SJCRH30 (cell line): ENCODE measurements around the gene ADAM29. TPM values are rescaled to one million over a fixed set of nuclear protein-coding genes. Genes with fewer than 3 reads are reported as not detected.
"Not testable (repeated sequence)": the region's sequence is repeated elsewhere in the genome, so short reads cannot be mapped to it uniquely, and the experiment has no call there.

ENCODE experiments used
- DNase-seq, 2 experiments: peaks; one replicate each; pipeline ENCODE4 v3.0.0-alpha.2; 2015 to 2020
- H3K27ac ChIP-seq: fragments of 250-450 bp; sonication (Bioruptor Pico); 2 replicates; pipeline ENCODE4 v1.5.1; 2020; ENCODE audit warnings: mild to moderate bottlenecking, moderate library complexity
- H3K27me3 ChIP-seq: fragments of 250-450 bp; sonication (Bioruptor Pico); 2 replicates; pipeline ENCODE4 v1.5.1; 2020; ENCODE audit warnings: mild to moderate bottlenecking, moderate library complexity
- H3K36me3 ChIP-seq: fragments of 250-450 bp; sonication (Bioruptor Pico); 2 replicates; pipeline ENCODE4 v1.5.1; 2020; ENCODE audit warnings: mild to moderate bottlenecking, moderate library complexity
- H3K4me1 ChIP-seq: fragments of 250-450 bp; sonication (Bioruptor Pico); 2 replicates; pipeline ENCODE4 v1.5.1; 2020; ENCODE audit warnings: mild to moderate bottlenecking, moderate library complexity
- H3K4me3 ChIP-seq: fragments of 250-450 bp; sonication (Bioruptor Pico); 2 replicates; pipeline ENCODE4 v1.5.1; 2020; ENCODE audit warnings: mild to moderate bottlenecking, moderate library complexity
- H3K9me3 ChIP-seq: fragments of 250-450 bp; sonication (Bioruptor Pico); replicated peaks from 2 replicates; pipeline ENCODE4 v1.5.1; 2020; ENCODE audit warnings: mild to moderate bottlenecking, moderate library complexity
- total RNA-seq: library from RNA; depleted of rRNA; stranded (reverse); fragments of >200 nt; shearing (Covaris generic); gene quantifications from 2 replicates; pipeline ENCODE4 v1.2.3, GENCODE V29; 2014

ADAM29 gene
- total RNA-seq, 1 experiment from 2014 or later: not detected

DNA sequence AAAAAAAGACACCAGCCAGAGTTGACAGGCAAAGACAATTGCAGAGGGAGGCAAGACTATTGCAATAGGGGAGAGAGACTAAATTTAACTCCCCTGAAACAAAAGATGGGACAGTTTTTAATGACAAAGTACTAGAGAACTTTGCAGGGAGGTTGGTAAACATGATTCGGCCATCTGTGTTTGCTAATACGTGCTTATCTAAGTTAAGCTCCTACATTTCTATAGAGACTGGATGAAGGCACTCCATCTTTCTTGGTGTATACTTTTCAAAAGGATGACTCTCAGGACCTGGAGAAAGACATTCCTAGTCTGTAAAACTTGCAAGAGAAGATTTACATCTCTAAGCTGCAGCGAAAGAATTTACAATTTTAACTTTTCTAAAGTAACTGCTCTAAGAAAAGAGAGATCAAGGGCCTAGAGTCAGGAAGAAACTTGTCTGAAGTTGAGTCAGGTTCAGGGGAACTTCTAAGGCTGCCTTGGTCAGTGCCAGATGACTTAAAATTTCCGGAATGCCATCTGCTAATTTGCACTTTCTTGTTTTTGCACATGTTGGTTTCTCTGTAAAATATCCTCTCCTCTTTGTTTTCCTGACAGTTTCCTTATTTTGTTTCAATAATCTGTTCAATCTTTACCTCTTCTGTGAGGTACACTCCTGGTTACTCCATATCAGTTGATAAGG lies 10.6 kb downstream of the ADAM29 start:
- DNase-seq: no peak
- no peak overlapping the region for H3K4me3 ChIP-seq
- no peaks in the 10 kb centered on the region for H3K36me3 ChIP-seq
- no peaks in the 10 kb centered on the region for H3K4me1 ChIP-seq
- no peaks in the 10 kb centered on the region for H3K9me3 ChIP-seq
- no peak overlapping the region for H3K27ac ChIP-seq
- H3K27me3 ChIP-seq: no peaks in the 10 kb centered on the region

DNA sequence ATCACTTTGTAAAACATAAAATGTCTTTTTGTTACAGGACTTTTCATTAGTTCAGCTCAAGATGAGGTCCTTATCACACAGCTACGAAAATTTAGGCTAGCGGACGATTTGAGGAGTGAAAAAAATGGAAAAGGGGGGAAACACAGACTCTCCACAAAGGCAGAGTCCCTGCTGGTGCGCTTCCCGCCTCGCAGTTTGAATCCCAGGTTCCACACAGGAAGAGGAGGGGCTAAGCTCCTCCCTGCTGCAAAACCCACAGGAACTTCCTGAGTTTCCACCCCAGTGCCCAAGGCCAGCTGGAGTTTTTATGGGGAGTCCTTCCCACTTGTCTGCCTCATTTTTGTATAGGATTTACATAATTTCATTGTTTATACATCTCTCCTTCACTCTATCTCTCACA lies 11.2 kb downstream of the ADAM29 start:
- Histone ChIP-seq H3K4me1 (no peaks in the 10 kb centered on the region), H3K4me3 (no peak overlapping the region), H3K27me3 (no peaks in the 10 kb centered on the region), H3K27ac (no peak overlapping the region), H3K9me3 (no peaks in the 10 kb centered on the region), H3K36me3 (no peaks in the 10 kb centered on the region)
- DNase-seq: no peak

DNA sequence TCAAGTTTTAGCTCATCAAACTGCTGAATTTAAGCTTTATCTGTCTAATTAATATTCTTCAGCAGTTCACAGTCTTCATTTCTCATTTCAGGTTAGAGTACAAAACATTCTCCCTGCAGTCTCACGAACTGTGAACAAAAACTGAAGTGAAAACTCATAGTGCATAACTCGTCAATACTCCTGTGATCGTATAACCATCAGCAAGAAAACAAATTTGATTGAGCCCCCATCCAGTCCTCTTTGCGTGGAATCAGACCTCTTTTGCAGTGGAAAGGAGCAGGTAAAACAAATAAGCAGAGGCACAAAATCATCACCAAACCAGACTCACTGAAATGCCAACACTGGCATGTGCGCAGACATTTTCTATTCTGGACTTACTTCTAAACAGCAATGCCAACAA lies 12.7 kb downstream of the ADAM29 start:
- no peak for DNase-seq
- Histone ChIP-seq H3K36me3 (no peaks in the 10 kb centered on the region), H3K9me3 (no peaks in the 10 kb centered on the region), H3K27ac (no peak overlapping the region), H3K4me1 (no peaks in the 10 kb centered on the region), H3K27me3 (no peaks in the 10 kb centered on the region), H3K4me3 (no peak overlapping the region)

DNA sequence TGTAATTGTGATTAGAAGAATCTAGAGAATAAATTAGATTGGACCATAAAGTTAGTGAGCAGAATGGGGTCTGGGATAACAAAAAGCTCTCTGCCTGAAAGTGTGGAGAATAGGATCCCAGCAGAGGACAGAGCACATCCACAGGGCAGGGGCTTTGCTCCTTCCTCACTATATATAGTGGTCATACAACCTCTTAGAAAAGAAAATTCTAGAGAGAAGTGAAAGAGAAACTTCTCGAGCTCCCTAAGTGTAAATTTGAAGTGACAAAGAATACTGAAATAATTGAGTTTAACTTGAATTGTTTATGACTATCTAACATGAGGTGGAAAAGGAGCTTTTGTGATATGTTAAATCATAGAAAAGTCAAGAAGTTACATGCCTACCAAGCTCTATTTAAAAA lies 14.9 kb downstream of the ADAM29 start:
- Histone ChIP-seq H3K27ac (no peak overlapping the region), H3K36me3 (no peaks in the 10 kb centered on the region), H3K4me3 (no peak overlapping the region), H3K4me1 (no peaks in the 10 kb centered on the region), H3K27me3 (no peaks in the 10 kb centered on the region), H3K9me3 (no peaks in the 10 kb centered on the region)
- DNase-seq: no peak

DNA sequence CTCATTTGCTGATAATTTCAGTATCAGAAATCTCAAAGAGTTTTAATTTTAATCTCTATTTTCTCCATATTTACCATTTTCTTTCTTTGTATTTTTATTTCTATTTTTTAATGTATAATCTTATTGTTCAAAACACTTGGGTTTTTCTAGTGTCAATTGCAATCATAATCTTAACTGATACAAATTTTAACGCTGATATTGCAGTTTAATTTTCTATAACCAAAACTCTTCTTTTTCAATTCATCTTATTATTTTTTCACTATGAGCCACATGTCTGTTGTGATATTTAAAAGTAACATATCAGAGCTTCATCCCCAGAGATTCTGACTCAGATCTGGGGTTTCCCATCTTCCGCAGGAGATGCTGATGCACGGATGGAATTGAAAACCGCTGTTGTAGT lies 16.2 kb downstream of the ADAM29 start:
- no peaks in the 10 kb centered on the region for H3K9me3 ChIP-seq
- H3K4me3 ChIP-seq: no peak overlapping the region
- H3K4me1 ChIP-seq: no peaks in the 10 kb centered on the region
- no peaks in the 10 kb centered on the region for H3K27me3 ChIP-seq
- no peaks in the 10 kb centered on the region for H3K36me3 ChIP-seq
- H3K27ac ChIP-seq: no peak overlapping the region
- no peak for DNase-seq

DNA sequence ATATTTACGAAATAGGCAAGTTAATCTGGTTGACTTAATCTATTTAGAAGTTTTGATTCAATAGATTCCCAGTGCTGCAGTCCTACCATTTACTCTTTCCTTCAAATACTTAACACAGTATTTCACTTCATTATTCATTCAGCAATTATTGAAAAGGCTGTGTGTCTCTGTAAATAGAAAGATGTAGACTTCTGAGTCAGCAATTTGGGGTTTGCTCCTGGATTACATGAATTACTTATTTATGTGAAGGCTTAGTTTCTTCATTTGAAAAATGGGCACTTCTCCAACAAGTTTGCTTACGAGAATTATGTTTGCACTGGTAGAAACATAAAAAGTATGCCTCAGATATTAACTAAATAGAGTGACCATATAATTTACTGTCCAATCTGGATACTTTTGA lies 17.4 kb downstream of the ADAM29 start:
- Histone ChIP-seq H3K9me3 (no peaks in the 10 kb centered on the region), H3K36me3 (no peaks in the 10 kb centered on the region), H3K4me1 (no peaks in the 10 kb centered on the region), H3K27ac (no peak overlapping the region), H3K4me3 (no peak overlapping the region), H3K27me3 (no peaks in the 10 kb centered on the region)
- DNase-seq: no peak

DNA sequence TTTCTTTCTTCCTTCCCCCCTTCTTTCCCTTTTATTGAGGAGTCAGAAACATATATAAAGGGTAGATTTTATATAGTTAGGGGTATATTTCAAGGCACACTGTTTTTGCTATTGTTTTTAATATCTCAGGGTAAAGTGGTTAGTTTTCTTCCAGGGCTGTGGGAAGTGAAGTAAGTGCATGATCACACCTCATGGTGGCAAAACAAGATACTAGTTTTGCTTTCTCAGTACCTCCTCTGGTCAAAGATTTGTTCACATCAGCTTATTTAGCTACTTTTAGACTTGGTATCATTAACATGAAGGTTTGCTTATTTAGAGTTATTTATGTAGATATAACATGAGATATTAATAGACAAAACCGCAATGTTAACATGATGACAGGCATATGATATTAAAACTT lies 21.8 kb downstream of the ADAM29 start:
- no peaks in the 10 kb centered on the region for H3K36me3 ChIP-seq
- no peak for DNase-seq
- H3K4me3 ChIP-seq: no peak overlapping the region
- H3K4me1 ChIP-seq: no peaks in the 10 kb centered on the region
- no peaks in the 10 kb centered on the region for H3K9me3 ChIP-seq
- no peaks in the 10 kb centered on the region for H3K27me3 ChIP-seq
- H3K27ac ChIP-seq: no peak overlapping the region

DNA sequence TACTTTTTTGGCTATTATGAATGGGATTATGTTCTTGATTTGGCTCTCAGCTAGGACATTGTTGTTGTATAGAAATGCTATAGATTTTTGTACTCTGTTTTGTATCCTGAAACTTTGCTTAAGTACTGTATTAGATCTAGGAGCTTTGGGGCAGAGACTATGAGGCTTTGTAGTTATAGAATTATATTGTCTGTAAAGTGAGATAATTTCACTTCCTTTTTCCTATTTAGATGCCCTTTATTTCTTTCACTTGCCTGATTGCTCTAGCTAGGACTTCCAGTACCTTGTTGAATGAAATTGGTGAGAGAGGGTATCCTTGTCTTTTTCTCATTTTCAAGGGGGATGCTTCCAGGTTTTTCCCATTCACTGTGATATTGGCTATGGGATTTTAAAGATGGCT lies 28.1 kb downstream of the ADAM29 start:
- no peak for DNase-seq
- H3K9me3 ChIP-seq: no peaks in the 10 kb centered on the region

DNA sequence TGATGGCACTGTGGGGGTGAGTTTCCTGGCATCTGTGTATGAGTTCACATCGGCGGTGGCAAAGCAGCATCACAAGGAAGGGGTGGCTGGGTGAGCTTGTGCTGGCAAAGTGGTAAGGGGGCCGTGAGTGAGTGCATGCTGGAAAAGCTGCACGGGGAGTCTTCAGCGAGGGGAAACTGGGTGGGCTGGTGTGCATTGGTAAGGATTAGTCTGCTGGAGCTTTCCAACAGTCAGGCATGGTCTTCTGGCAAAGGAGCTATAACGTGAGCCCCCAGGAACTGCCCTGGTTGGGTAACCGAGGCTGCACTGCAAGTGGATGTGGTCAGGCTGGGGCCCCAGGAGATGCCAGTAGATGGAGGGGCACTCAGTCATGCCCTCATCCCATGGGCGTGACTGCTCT lies 30.7 kb downstream of the ADAM29 start:
- Histone ChIP-seq H3K27me3 (no peaks in the 10 kb centered on the region), H3K9me3 (no peaks in the 10 kb centered on the region), H3K4me1 (no peaks in the 10 kb centered on the region), H3K27ac (no peak overlapping the region), H3K4me3 (no peak overlapping the region), H3K36me3 (no peaks in the 10 kb centered on the region)
- DNase-seq: no peak

More for the DNA sequence above, 28.1 kb downstream of the ADAM29 start:
- H3K27ac ChIP-seq: no peak overlapping the region
- no peak overlapping the region for H3K4me3 ChIP-seq
- H3K36me3 ChIP-seq: no peaks in the 10 kb centered on the region
- no peaks in the 10 kb centered on the region for H3K4me1 ChIP-seq
- H3K27me3 ChIP-seq: no peaks in the 10 kb centered on the region

DNA sequence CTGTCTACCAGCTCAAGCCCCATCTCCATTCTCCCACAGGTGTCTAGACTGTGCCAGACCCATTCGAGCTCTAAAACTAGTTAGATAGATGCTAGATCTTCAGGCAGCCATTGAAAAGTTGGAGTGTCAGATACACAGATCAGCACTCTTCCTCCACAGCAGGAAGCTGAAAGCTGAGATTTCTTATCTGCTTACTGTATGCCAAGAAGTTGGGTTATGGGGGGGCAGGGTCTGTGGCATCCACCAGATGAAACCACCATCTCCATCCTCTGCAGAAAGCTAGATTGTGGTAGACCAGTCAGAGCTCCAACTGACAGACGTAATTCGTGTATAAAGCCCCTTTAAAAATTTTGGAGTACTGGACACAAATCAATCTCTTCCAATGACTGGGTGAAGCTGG lies 54.8 kb downstream of the ADAM29 start:
- H3K27ac ChIP-seq: no peak overlapping the region
- no peaks in the 10 kb centered on the region for H3K27me3 ChIP-seq
- no peak for DNase-seq
- H3K9me3 ChIP-seq: no peaks in the 10 kb centered on the region
- H3K36me3 ChIP-seq: no peaks in the 10 kb centered on the region
- no peaks in the 10 kb centered on the region for H3K4me1 ChIP-seq
- no peak overlapping the region for H3K4me3 ChIP-seq

DNA sequence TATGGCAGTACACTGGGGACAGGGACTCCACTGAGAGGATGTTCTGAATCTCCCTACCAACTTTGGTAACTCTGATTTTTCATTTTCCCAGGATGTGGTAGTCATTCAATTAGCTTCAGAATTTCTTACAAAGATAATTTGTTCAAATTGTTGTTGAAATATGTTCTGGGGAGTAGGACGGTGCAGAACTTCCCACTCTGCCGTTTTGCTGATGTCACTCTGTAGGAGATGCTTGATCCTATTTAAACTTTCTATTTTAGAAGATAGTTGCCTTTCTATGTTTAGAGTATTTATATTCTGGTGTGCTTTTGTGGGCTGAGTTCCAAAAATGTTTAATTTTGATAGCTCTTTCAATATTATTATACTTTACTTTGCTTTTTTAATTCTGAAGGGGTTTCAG lies 55.2 kb downstream of the ADAM29 start:
- H3K36me3 ChIP-seq: no peaks in the 10 kb centered on the region
- no peak for DNase-seq
- no peaks in the 10 kb centered on the region for H3K9me3 ChIP-seq
- H3K27ac ChIP-seq: no peak overlapping the region
- no peaks in the 10 kb centered on the region for H3K27me3 ChIP-seq
- H3K4me3 ChIP-seq: no peak overlapping the region
- no peaks in the 10 kb centered on the region for H3K4me1 ChIP-seq

DNA sequence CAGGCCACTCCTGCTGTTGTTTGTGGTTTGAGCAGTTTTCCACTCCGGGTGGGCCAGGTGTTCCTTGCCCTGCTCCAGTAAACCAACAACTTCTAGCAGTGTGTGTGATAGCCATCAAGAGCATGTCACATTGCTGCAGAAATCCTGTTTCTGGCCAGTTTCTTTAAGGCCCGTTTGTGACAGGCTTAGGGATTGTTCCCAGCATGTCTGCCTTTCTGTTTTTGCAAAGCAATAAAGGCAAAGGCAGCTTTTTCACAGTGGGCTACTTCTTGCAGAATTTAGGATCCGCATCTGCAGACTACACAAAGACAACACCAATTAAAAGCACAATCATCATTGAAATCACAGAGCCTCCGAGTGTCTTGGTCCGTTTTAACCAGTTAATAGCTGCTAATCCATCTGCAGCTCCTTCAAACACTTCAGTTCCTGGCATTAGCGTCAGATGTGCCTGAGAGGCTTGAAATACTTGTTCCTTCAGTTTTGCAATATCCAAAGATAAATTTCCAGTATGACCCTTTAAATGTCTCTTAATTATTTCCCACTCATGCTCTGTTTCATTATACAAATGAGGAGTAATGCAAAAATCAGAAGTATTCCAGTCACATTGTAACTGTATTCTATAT lies 65.1 kb downstream of the ADAM29 start:
- no peak for DNase-seq
- Histone ChIP-seq H3K9me3 (no peaks in the 10 kb centered on the region), H3K36me3 (no peaks in the 10 kb centered on the region)

DNA sequence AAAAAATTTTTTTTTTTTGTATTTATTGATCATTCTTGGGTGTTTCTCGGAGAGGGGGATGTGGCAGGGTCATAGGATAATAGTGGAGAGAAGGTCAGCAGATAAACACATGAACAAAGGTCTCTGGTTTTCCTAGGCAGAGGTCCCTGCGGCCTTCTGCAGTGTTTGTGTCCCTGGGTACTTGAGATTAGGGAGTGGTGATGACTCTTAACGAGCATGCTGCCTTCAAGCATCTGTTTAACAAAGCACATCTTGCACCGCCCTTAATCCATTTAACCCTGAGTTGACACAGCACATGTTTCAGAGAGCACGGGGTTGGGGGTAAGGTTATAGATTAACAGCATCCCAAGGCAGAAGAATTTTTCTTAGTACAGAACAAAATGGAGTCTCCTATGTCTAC lies 65.7 kb downstream of the ADAM29 start:
- H3K27ac ChIP-seq, H3K27me3 ChIP-seq, H3K4me1 ChIP-seq, H3K4me3 ChIP-seq, DNase-seq, H3K9me3 ChIP-seq, H3K36me3 ChIP-seq: not testable (repeated sequence)

More for the DNA sequence above, 65.1 kb downstream of the ADAM29 start:
- Histone ChIP-seq H3K27ac (no peak overlapping the region), H3K27me3 (no peaks in the 10 kb centered on the region), H3K4me1 (no peaks in the 10 kb centered on the region), H3K4me3 (no peak overlapping the region)

DNA sequence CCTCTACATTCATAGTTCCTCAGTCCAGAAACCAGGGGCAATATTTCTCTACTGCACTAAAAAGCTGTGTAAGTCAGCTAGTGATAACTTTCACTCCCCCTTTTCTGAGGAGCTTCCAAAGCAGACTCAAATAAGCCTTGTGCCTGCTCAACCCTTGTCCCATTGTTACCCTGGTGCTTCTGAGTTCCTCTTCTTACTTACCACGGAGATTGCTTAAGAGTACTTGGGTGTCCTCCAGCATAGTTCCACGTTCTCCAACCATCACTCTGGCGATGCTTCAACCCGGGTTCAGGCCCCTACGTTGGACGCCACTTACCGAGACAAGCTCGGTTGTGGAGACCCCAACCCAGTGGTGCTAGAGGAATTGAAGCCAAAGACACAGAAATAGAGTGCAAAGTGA lies 71.6 kb downstream of the ADAM29 start:
- Histone ChIP-seq H3K9me3 (no peaks in the 10 kb centered on the region), H3K4me1 (no peaks in the 10 kb centered on the region), H3K27me3 (no peaks in the 10 kb centered on the region), H3K27ac (no peak overlapping the region), H3K4me3 (no peak overlapping the region), H3K36me3 (no peaks in the 10 kb centered on the region)
- no peak for DNase-seq

DNA sequence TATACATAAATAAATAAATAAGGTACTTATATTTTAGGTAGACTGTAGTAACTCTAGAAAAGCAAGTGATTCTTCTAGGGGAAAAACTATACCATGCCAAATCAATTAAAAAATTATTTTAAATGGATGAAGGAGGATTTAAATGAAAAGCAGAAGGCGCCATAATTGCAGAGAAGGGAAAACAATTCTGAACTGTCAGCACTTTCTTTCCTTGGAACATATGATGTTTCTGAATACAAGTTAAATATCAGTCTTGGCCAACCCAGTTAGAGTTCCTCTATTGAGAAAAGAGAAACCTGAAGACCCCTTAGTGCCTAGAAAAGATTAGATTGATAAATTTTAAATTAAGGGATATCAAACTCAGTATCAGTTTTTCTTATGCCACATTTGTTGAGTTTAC lies 75.8 kb downstream of the ADAM29 start:
- Histone ChIP-seq H3K27me3 (no peaks in the 10 kb centered on the region), H3K36me3 (no peaks in the 10 kb centered on the region), H3K4me1 (no peaks in the 10 kb centered on the region), H3K9me3 (no peaks in the 10 kb centered on the region), H3K27ac (no peak overlapping the region), H3K4me3 (no peak overlapping the region)
- no peak for DNase-seq

DNA sequence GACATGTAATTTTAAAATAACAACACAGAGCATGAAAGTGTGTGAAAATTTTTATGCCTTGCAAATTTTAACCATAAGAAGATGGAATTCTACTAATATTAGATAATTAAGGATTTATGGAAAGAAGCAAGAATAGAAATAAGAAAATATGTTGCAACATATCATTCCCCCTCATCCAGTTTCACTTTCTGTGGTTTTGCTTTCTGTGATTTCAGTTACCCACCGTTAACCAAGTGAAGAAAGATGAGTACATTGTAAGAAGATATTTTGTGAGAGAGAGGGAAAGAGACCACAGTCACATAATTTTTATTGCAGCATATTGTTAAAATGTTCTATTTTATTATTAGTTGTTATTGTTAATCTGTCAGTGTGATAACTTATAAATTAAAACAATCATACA lies 77.9 kb downstream of the ADAM29 start:
- no peaks in the 10 kb centered on the region for H3K27me3 ChIP-seq
- no peaks in the 10 kb centered on the region for H3K9me3 ChIP-seq
- H3K36me3 ChIP-seq: no peaks in the 10 kb centered on the region
- H3K4me1 ChIP-seq: no peaks in the 10 kb centered on the region
- no peak overlapping the region for H3K4me3 ChIP-seq
- no peak overlapping the region for H3K27ac ChIP-seq
- DNase-seq: no peak
